ENCODE measurements around the gene MYH15.

DNA sequence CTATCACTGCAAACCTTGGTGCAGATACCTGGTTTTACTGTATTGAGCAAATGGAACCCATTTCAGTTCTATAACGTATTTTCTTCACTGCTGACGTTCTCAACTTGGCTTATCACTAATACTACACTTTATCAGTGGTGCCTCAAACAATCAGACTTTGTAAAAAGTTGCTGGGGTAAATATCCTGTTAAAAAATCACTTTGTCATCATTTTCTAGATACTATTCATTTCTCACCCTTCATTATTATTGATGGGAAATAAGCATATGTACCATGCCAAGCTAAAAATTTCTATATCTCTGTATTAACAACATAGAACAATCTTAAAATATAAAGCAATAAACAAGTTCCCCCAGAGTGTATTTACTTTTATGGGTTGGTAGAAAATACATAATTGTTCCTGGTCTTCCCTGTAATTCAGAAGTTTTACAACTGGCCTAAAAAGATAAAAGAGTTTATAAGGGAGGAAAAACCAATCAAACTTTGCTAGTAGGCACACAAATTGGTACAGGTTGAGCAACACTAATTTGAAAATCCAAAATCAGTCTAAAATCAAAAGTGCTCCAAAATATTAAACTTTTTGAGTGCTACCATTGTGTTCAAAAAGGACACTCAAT is 45.7 kb upstream of the MYH15 start:
- no peak for TF ChIP-seq MAX (CRISPR knock-in tag; IDR thresholded peaks at IDR 0.05)
- TF ChIP-seq ELF4 (CRISPR knock-in tag; IDR thresholded peaks at IDR 0.05; ENCODE audit: low read depth), result no peak
- TF ChIP-seq, protein P1, sequence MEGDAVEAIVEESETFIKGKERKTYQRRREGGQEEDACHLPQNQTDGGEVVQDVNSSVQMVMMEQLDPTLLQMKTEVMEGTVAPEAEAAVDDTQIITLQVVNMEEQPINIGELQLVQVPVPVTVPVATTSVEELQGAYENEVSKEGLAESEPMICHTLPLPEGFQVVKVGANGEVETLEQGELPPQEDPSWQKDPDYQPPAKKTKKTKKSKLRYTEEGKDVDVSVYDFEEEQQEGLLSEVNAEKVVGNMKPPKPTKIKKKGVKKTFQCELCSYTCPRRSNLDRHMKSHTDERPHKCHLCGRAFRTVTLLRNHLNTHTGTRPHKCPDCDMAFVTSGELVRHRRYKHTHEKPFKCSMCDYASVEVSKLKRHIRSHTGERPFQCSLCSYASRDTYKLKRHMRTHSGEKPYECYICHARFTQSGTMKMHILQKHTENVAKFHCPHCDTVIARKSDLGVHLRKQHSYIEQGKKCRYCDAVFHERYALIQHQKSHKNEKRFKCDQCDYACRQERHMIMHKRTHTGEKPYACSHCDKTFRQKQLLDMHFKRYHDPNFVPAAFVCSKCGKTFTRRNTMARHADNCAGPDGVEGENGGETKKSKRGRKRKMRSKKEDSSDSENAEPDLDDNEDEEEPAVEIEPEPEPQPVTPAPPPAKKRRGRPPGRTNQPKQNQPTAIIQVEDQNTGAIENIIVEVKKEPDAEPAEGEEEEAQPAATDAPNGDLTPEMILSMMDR (IDR thresholded peaks at IDR 0.05), result no peak
- no peak for TF ChIP-seq ESRRA (CRISPR knock-in tag; IDR thresholded peaks at IDR 0.05; ENCODE audit: borderline replicate concordance)
- no peak for TF ChIP-seq ZNF138 (CRISPR knock-in tag; conservative IDR thresholded peaks at IDR 0.05)
